ENCODE data around the gene CSF1.

DNA sequence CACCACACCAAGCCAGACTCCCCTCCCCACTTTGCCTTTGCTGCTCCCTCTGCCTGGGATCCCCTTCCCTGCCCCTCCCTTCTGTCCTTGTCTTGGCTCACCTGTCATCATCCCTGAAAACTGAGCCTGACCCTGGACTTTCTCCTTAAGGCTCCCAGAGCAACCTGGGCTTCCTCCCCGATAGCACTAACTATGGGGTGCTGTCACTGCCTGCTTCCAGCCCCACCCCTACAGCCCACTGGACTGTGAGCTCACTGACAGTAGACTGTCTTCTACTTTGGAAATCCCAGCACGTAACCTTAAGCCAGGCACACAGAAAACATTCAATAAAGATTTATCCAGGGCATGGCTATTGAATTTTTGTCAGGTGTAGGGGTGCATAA is 9.5 kb upstream of the CSF1 start:
- TF ChIP-seq, protein P1, sequence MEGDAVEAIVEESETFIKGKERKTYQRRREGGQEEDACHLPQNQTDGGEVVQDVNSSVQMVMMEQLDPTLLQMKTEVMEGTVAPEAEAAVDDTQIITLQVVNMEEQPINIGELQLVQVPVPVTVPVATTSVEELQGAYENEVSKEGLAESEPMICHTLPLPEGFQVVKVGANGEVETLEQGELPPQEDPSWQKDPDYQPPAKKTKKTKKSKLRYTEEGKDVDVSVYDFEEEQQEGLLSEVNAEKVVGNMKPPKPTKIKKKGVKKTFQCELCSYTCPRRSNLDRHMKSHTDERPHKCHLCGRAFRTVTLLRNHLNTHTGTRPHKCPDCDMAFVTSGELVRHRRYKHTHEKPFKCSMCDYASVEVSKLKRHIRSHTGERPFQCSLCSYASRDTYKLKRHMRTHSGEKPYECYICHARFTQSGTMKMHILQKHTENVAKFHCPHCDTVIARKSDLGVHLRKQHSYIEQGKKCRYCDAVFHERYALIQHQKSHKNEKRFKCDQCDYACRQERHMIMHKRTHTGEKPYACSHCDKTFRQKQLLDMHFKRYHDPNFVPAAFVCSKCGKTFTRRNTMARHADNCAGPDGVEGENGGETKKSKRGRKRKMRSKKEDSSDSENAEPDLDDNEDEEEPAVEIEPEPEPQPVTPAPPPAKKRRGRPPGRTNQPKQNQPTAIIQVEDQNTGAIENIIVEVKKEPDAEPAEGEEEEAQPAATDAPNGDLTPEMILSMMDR (conservative IDR thresholded peaks at IDR 0.05 in 1 of 2, IDR thresholded peaks at IDR 0.05 in 1 of 2; ENCODE audit: extremely low read depth in 1 of 2, insufficient read depth in 1 of 2, low read depth in 1 of 2, low read length in 2 of 2): no peak
- TF ChIP-seq EZH2 (IDR thresholded peaks at IDR 0.05; ENCODE audit: borderline replicate concordance, low read length): no peak
